Measurements from ENCODE around the gene FAM135A.

FAM135A gene

DNA sequence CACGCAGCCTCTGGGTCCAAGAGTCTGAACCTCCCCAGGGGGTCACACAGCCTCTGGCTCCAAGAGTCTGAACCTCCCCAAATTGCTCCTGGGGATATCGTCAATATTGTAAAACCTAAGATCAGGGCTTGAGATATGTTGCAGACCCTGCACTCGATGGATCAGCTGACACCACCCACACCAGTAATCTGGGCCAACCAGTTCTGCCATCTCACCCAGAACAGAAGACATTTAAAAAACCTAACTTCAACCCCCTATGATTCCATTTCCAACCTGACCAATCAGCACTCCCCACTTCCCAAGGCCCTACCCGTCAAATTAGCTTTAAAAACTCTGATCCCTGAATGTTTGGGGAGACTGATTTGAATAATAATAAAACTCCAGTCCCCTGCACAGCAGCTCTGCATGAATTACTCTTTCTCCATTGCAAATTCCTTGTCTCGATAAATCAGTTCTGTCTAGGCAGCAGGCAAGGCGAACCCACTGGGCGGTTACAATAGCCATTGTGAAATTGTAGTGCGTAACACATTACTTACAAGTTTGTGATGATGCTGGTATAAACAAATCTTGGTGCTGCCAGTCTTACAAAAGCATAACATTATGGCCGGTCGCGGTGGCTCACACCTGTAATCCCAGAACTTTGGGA is 32.4 kb upstream of the FAM135A start:
- CTCF ChIA-PET: interaction anchor here (1.4 to 2.7 kb wide), 3 partner anchors 8 to 16 kb away, joined by 5 to 39 read pairs (median 13); no protein-coding TSS in a partner anchor
- TF ChIP-seq, protein P1, sequence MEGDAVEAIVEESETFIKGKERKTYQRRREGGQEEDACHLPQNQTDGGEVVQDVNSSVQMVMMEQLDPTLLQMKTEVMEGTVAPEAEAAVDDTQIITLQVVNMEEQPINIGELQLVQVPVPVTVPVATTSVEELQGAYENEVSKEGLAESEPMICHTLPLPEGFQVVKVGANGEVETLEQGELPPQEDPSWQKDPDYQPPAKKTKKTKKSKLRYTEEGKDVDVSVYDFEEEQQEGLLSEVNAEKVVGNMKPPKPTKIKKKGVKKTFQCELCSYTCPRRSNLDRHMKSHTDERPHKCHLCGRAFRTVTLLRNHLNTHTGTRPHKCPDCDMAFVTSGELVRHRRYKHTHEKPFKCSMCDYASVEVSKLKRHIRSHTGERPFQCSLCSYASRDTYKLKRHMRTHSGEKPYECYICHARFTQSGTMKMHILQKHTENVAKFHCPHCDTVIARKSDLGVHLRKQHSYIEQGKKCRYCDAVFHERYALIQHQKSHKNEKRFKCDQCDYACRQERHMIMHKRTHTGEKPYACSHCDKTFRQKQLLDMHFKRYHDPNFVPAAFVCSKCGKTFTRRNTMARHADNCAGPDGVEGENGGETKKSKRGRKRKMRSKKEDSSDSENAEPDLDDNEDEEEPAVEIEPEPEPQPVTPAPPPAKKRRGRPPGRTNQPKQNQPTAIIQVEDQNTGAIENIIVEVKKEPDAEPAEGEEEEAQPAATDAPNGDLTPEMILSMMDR (IDR thresholded peaks at IDR 0.05; ENCODE audit: control extremely low read depth, extremely low read depth, low read depth, missing control alignments): no peak
- POLR2A ChIA-PET: no interaction called here
- no peak for DNase-seq (ENCODE audit: extremely low spot score)

DNA sequence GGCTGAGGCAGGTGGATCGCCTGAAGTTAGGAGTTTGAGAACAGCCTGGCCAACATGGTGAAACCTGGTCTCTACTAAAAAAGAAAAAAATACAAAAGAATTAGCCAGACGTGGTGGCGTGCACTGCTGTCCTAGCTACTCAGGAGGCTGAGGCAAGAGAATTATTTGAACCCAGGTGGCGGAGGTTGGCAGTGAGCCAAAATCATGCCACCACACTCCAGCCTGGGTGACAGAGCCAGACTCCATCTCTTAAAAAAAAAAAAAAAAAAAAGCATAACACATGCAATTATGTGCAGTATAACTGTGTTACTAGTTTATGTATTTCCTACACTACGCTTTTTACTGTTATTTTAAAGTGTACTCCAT is 31.9 kb upstream of the FAM135A start:
- TF ChIP-seq, protein P1 (IDR thresholded peaks at IDR 0.05; ENCODE audit: control extremely low read depth, extremely low read depth, low read depth, missing control alignments): no peak

DNA sequence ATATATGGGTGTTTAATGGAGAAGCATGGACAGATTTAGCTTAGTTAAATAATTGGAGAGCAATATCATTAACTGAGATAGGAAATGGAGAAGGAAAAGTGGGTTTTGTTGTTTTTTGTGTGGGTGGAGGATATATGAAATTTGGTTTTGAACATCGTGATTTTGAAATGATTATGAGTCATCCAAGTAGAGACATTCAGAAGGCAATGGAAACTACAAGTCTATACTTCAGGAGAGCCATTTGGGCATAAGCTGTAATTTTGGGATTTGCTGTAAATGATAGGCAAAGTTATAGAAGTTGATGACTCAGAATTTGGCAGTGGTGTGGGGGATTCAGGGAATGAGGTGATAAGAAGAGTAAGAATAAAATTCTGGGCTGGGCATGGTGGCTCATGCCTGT is 27.4 kb upstream of the FAM135A start:
- CTCF ChIA-PET: no interaction called here
- POLR2A ChIA-PET: no interaction called here
- TF ChIP-seq, protein P1 (IDR thresholded peaks at IDR 0.05; ENCODE audit: control extremely low read depth, extremely low read depth, low read depth, missing control alignments): no peak
- DNase-seq (ENCODE audit: extremely low spot score): no peak

More for the DNA sequence above, 31.9 kb upstream of the FAM135A start:
- ChIA-PET CTCF (interaction anchor here (2.3 to 2.7 kb wide), 2 partner anchors 11 to 12 kb away, joined by 8 to 39 read pairs; no protein-coding TSS in a partner anchor), POLR2A (no interaction called here)
- DNase-seq (ENCODE audit: extremely low spot score): no peak

DNA sequence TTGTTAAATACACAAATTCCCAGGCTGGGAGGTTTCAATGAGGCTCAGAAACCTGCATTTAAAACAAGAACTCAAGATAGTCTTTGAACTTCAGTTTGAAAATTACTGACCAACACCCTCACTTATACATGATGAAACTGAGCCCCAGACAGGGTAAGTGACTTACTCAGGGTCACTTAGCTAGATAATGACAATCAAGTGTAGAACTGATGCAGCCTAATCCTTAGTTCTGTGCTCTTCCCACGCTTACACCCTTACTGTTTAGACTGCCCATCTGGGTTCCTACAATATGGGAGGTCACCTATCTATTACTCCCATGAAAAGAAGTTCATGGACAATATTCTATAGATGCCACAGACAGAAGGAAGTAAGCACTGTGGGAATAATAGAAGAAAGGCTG is 24.5 kb upstream of the FAM135A start:
- no peak for DNase-seq (ENCODE audit: extremely low spot score)
- TF ChIP-seq, protein P1 (IDR thresholded peaks at IDR 0.05; ENCODE audit: control extremely low read depth, extremely low read depth, low read depth, missing control alignments): no peak
- ChIA-PET POLR2A (interaction anchor here (1.0 kb wide), 1 partner anchor 24 kb away, joined by 4 read pairs; the partner anchor contains the start of gene FAM135A), CTCF (interaction anchor here (1.0 to 6.2 kb wide), 6 partner anchors 9 to 567 kb away, joined by 3 to 59 read pairs (median 4); no protein-coding TSS in a partner anchor)

DNA sequence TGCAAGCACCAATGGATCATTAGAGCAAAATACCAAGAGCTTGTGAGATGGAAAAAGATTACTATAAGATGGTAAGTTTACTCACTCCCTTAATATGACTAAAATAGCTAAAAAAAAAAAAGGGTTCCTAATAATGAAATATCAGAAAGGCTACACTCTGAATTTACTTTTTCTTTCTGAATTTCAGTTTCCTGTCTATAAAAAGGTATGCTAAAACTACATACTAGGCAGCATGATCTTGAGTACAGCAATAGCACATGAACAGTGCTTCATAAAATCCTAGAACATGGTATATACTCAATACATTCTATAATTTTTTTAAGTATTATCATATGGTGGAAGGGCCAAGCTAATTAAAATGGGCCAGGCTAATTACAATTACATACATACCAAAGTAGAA is 24.0 kb upstream of the FAM135A start:
- ChIA-PET CTCF (interaction anchor here (1.0 to 6.2 kb wide), 5 partner anchors 10 to 566 kb away, joined by 3 to 59 read pairs (median 4); no protein-coding TSS in a partner anchor), POLR2A (interaction anchor here (1.0 kb wide), 1 partner anchor 24 kb away, joined by 4 read pairs; the partner anchor contains the start of gene FAM135A)
- no peak for DNase-seq (ENCODE audit: extremely low spot score)
- TF ChIP-seq, protein P1 (IDR thresholded peaks at IDR 0.05; ENCODE audit: control extremely low read depth, extremely low read depth, low read depth, missing control alignments): no peak

DNA sequence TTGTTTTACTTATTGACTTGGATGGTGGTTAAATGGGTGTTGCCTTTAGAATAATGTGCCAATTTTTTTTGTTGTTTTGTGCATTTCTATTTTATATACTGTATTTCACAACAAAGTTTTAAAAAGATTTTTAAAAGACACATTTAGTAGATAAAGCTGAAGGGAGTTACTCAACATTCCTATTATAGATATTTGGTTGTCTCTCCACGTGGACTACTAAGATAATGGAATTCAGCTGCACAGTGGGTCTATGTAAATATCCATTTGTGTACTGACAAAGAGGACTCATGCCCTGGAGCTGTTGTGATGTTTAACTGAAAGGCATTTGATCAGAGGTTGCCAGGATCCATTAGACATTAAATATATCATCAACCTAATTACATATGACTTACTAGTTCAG is 23.2 kb upstream of the FAM135A start:
- POLR2A ChIA-PET: no interaction called here

More for the DNA sequence above, 23.2 kb upstream of the FAM135A start:
- CTCF ChIA-PET: interaction anchor here (1.0 to 6.2 kb wide), 3 partner anchors 20 to 169 kb away, joined by 4 to 59 read pairs (median 4); partner anchors contain the start of gene FAM135A
- no peak for DNase-seq (ENCODE audit: extremely low spot score)
- TF ChIP-seq, protein P1 (IDR thresholded peaks at IDR 0.05; ENCODE audit: control extremely low read depth, extremely low read depth, low read depth, missing control alignments): no peak

Measured in GM10248 (cell line).